Right renal cortex interstitium (tissue), 3 donors: ENCODE data around the gene PRR5L. TPM values are rescaled to one million over a fixed set of nuclear protein-coding genes. Genes with fewer than 3 reads are reported as not detected.

ENCODE experiments used
- polyA plus RNA-seq, 3 donors: library from polyadenylated mRNA; unstranded; fragments of 120-200 nt; gene quantifications; one replicate each; pipeline ENCODE4 v1.2.1, GENCODE V29; 2013; ENCODE audit not compliant: insufficient read length in 3 of 3

PRR5L gene
- polyA plus RNA-seq, 3 donors, result 13.6 to 19.7 (median 15.7) TPM

Other genes with a start within 250 kb of the PRR5L start
- gene COMMD9, start 6.9 kb upstream of the PRR5L start, polyA plus RNA-seq, result 10 to 100 TPM; 93.0 to 96.9 (median 94.0) TPM
- gene TRAF6, start 214.0 kb downstream of the PRR5L start, polyA plus RNA-seq, result 10 to 100 TPM; 16.2 to 17.3 (median 16.7) TPM